Choroid plexus epithelial cell (primary cell): ENCODE results near the gene LPCAT1.

Experiments used
- DNase-seq: peaks from one replicate; pipeline ENCODE4 v3.0.0-alpha.2; 2010; ENCODE audit warnings: low read depth
- H3K4me3 ChIP-seq: 2 replicates; pipeline ENCODE4 v1.5.1; 2011; ENCODE audit warnings: low read depth, mild to moderate bottlenecking, control low read depth, low read length, moderate library complexity
- TF ChIP-seq, protein P1 (sequence below): conservative IDR thresholded peaks from 2 replicates; pipeline ENCODE4 v1.5.1; 2011; ENCODE audit warnings: low read depth, mild to moderate bottlenecking, control low read depth, inconsistent platforms, low read length, moderate library complexity

Gene LPCAT1

DNA sequence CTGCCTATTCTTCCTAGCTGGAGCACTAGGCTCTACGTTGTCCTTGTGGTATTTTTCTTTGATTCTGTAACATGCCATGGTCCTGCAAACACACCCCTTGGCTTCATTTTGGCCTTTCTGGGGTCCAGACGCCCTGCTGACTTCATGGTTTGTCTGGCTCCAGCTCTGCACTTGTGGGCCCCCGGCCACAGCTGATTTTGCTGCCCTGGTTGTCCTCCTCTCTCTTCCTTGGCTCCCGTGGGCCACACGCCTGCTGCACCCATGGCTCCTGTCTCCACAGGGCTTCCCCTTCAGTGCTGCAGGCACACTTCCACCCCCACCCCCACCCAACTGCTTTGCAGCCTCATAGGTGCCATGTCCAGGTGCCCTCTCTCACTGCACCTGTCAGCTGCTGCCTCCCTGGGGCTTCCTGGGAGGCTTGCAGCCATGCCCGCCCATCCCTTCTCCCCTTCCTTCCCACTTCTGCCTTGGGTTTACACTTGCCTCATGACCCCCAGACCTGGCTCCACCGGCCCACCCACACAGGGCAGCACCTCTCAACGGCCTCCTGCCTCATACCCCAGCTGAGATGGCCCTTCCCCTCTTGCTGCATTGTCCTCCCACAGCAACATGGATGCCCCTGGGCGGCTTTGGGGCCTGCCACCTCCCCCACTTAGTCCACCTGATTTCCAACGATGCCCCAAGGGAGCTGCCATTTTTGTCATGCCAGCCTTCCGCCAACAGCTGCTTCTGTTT lies 104.1 kb downstream of the LPCAT1 start:
- TF ChIP-seq, protein P1, sequence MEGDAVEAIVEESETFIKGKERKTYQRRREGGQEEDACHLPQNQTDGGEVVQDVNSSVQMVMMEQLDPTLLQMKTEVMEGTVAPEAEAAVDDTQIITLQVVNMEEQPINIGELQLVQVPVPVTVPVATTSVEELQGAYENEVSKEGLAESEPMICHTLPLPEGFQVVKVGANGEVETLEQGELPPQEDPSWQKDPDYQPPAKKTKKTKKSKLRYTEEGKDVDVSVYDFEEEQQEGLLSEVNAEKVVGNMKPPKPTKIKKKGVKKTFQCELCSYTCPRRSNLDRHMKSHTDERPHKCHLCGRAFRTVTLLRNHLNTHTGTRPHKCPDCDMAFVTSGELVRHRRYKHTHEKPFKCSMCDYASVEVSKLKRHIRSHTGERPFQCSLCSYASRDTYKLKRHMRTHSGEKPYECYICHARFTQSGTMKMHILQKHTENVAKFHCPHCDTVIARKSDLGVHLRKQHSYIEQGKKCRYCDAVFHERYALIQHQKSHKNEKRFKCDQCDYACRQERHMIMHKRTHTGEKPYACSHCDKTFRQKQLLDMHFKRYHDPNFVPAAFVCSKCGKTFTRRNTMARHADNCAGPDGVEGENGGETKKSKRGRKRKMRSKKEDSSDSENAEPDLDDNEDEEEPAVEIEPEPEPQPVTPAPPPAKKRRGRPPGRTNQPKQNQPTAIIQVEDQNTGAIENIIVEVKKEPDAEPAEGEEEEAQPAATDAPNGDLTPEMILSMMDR = no peak
- no peak overlapping the region for H3K4me3 ChIP-seq
- DNase-seq = no peak

DNA sequence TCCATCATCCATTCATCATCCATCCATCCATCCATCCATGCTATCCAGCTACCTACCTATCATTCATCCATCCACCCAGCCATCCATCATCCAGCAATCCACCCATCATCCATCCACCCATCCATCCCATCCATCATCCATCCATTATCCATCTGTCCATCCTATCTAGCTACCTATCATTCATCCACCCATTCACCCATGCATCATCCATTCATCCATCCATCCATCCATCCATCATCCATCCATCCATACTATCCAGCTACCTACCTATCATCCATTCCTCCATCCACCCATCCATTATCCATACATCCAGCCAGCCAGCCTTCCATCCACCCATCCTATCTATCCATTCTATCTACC lies 104.9 kb downstream of the LPCAT1 start:
- TF ChIP-seq, protein P1 = no peak
- no peak for DNase-seq
- no peak overlapping the region for H3K4me3 ChIP-seq

DNA sequence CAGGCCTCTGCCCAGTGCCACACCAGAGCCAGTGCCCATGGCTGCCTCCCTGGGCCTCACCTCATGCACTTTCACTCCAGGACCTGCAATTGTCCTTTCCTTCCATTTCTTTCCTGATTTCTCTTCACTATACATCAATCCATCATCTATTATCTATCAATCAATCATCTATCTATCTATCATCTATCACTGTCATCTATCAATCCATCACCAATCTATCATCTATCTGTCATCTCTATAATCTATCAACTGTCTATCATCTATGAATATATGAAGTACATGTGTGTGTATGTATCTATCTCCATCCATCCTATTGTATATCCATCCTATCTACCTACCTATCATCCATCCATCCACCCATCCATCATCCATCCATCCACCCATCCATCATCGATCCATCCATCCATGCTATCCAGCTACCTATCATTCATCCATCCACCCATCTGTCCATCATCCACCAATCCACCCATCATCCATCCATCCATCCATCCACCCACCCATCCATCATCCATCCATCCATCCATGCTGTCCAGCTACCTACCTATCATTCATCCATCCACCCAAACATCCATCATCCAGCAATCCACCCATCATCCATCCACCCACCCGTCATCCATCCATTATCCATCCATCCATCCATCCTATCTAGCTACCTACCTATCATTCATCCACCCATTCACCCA lies 105.4 kb downstream of the LPCAT1 start:
- TF ChIP-seq, protein P1 = no peak
- H3K4me3 ChIP-seq = no peak overlapping the region
- DNase-seq = no peak

DNA sequence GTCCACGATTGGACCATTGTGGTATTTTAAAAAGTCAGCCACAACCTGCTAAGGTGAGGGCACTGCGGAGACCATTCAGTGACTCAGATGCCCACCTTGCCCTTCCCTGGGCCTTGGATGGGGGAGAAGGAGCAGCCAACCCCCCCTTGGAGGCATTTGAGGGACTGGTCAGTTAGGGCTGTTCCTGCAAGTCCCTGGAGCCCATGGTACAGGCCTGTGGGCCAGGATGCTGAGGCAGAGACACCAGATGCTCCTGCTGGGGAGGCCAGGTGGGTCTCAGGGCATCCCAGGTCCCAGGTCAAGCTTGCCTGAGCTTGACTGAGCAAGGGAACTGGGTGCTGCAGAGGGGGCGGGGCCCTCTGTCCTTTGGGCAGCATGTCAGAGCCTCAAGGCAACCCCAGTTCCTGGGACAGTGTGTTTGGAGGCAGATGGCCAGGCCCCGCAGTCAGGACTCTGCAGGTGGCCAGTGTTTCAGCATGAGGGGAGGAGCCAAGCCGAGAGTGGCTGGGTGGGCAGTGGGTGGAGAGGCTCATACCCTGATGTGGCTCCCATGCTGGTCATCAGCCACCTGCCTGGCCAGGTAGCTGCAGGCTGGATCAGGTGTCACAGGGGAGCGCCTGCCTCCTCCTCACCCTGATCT lies 106.1 kb downstream of the LPCAT1 start:
- TF ChIP-seq, protein P1 = no peak
- no peak for DNase-seq

DNA sequence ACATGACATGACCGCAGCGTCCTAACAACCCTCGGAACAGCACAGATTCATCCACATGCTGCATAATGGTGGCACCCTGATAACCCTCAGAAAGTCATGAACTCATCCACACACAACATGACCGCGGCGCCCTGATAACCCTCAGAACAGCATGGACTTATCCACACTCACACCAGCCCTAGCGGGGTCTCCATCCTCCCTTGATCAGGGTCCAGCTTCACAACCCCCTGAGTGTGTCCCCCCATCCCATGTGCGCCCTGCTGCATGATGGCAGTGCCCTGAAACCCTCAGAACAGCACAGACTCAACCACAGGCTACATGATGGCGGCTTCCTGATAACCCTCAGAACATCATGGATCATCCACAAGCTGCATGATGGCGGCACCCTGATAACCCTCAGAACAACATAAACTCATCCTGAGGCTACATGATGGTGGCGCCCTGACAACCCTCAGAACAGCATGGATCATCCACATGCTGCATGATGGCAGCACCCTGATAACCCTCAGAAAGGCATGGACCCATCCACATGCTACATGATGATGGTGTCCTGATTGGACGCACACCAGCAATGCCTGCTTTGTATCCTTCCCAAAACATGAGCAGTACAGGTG lies 106.8 kb downstream of the LPCAT1 start:
- TF ChIP-seq, protein P1 = no peak
- no peak overlapping the region for H3K4me3 ChIP-seq

More for the DNA sequence above, 106.1 kb downstream of the LPCAT1 start:
- no peak overlapping the region for H3K4me3 ChIP-seq

DNA sequence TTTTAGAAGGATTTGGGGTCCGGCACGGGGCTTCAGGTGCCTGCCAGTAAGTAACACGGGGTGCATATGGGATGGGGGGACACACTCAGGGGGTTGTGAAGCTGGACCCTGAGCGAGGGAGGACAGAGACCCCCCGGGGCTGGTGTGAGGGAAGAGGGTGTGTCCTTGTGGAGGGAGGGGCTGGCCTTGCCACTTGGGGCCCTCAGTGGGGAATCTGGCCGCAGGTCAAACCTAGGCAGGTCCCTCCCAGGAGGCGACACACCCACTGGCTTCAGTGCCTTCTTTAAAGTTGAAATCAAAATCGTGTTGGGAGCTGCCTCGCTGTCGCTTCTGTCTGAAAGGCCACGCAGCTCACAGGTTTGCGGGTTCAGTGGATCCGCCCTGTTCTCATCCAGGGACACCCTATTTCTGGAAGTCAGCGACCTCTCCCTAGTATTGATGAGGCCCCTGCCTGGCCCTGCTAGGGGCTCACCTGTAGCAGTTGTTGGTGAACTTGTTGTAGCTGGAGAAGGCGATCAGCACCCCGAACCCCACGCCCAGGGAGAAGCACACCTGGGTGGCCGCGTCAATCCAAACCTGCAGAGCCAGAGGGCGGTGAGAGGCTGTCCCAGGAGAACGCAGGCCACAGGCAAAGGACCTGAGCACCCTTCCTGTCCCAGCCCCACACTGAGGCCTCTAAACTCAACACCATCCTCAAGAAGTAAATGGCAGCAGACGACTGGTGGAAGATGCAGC lies 108.0 kb downstream of the LPCAT1 start:
- no peak for DNase-seq
- no peak overlapping the region for H3K4me3 ChIP-seq
- TF ChIP-seq, protein P1 = no peak

More for the DNA sequence above, 106.8 kb downstream of the LPCAT1 start:
- no peak for DNase-seq
